ENCODE measurements around the gene SNAI1. TPM values are rescaled to one million over a fixed set of nuclear protein-coding genes. Genes with fewer than 3 reads are reported as not detected.
A peak's percentile ranks its signal among the peaks of the same experiment; 100 is the strongest.
"Not testable (repeated sequence)": the region's sequence is repeated elsewhere in the genome, so short reads cannot be mapped to it uniquely, and the experiment has no call there.

SNAI1 gene
- total and polyA plus RNA-seq, 12 donors = 0.28 to 13.2 (median 8.4) TPM

GRCh38 chr20:49956689-49957088, 26.1 kb upstream of the SNAI1 start:
- H3K27ac ChIP-seq = no peak overlapping the region
- no peak for DNase-seq
- H3K4me3 ChIP-seq = no peak overlapping the region
- peaks cover 0 to 47% of the 10 kb centered on the region in 2 donors for H3K36me3 ChIP-seq (replicated peaks in 1 of 2)
- WGBS, 4 donors = 89 to 96% (median 94%) methylated on average over 14 to 18 of the region's 18 CpGs
- intact Hi-C loops (cut with DNase I) = no loop called here
- no peak for TF ChIP-seq CTCF (IDR thresholded peaks at IDR 0.05)
- no peak for TF ChIP-seq POLR2A (IDR thresholded peaks at IDR 0.05)
- H3K9me3 ChIP-seq (replicated peaks in 1 of 3) = no peaks in the 10 kb centered on the region
- peaks cover 0 to 4% of the 10 kb centered on the region in 2 donors for H3K4me1 ChIP-seq (replicated peaks in 1 of 2)
- H3K27me3 ChIP-seq = no peaks in the 10 kb centered on the region

GRCh38 chr20:49957089-49957938, 25.5 kb upstream of the SNAI1 start:
- H3K27ac ChIP-seq; intact Hi-C loops (cut with DNase I); H3K4me1 ChIP-seq (replicated peaks in 1 of 2); H3K9me3 ChIP-seq (replicated peaks in 1 of 3); H3K27me3 ChIP-seq; H3K4me3 ChIP-seq: not testable (repeated sequence)
- DNase-seq = peak; percentile 68 to 90 (median 77)
- WGBS, 4 donors = 57 to 72% (median 68%) methylated on average over 9 to 12 of the region's 12 CpGs
- peaks cover 0 to 41% of the 10 kb centered on the region in 2 donors for H3K36me3 ChIP-seq (replicated peaks in 1 of 2)

- peaks cover 0 to 2% of the 10 kb centered on the region in 2 donors for H3K36me3 ChIP-seq (replicated peaks in 1 of 2)
- H3K9me3 ChIP-seq (replicated peaks in 1 of 3) = no peaks in the 10 kb centered on the region
- WGBS, 4 donors = 81 to 88% (median 83%) methylated on average over 3 to 4 of the region's 4 CpGs
- peaks cover 0 to 4% of the 10 kb centered on the region in 2 donors for H3K4me1 ChIP-seq (replicated peaks in 1 of 2)
- TF ChIP-seq POLR2A (IDR thresholded peaks at IDR 0.05) = no peak
- DNase-seq = no peak
- intact Hi-C loops (cut with DNase I) = no loop called here
- no peak overlapping the region for H3K4me3 ChIP-seq
- H3K27ac ChIP-seq = no peak overlapping the region
- no peaks in the 10 kb centered on the region for H3K27me3 ChIP-seq
Measured at GRCh38 chr20:49961413-49961812, 21.4 kb upstream of the SNAI1 start.

- DNase-seq = peak in 2 of 7 donors; percentile 24 to 29
- TF ChIP-seq POLR2A (IDR thresholded peaks at IDR 0.05) (no peak), CTCF (IDR thresholded peaks at IDR 0.05) (peak in 3 of 6 experiments; percentile 18 to 44 (median 32))
- intact Hi-C loops (cut with DNase I) = no loop called here
- H3K4me1 ChIP-seq (replicated peaks in 1 of 2) = no peaks in the 10 kb centered on the region
- no peaks in the 10 kb centered on the region for H3K27me3 ChIP-seq
- 67 to 76% (median 73%) methylated on average over 5 of the region's 5 CpGs for WGBS, 4 donors
- H3K9me3 ChIP-seq (replicated peaks in 1 of 3) = no peaks in the 10 kb centered on the region
- no peak overlapping the region for H3K27ac ChIP-seq
- no peaks in the 10 kb centered on the region for H3K36me3 ChIP-seq (replicated peaks in 1 of 2)
- no peak overlapping the region for H3K4me3 ChIP-seq
Measured at GRCh38 chr20:49964964-49965780, 17.6 kb upstream of the SNAI1 start.

GRCh38 chr20:49965781-49966305, 16.9 kb upstream of the SNAI1 start:
- DNase-seq = no peak
- TF ChIP-seq POLR2A (IDR thresholded peaks at IDR 0.05) = no peak
- no peak for TF ChIP-seq CTCF (IDR thresholded peaks at IDR 0.05)
- Histone ChIP-seq H3K4me1 (replicated peaks in 1 of 2) (no peaks in the 10 kb centered on the region), H3K27me3 (no peaks in the 10 kb centered on the region), H3K9me3 (replicated peaks in 1 of 3) (no peaks in the 10 kb centered on the region), H3K27ac (no peak overlapping the region), H3K36me3 (replicated peaks in 1 of 2) (no peaks in the 10 kb centered on the region), H3K4me3 (no peak overlapping the region)
- intact Hi-C loops (cut with DNase I) = no loop called here
- WGBS, 4 donors = 67 to 82% (median 71%) methylated on average over 9 of the region's 9 CpGs
